Measurements from ENCODE around the gene NME3.

NME3 gene

DNA sequence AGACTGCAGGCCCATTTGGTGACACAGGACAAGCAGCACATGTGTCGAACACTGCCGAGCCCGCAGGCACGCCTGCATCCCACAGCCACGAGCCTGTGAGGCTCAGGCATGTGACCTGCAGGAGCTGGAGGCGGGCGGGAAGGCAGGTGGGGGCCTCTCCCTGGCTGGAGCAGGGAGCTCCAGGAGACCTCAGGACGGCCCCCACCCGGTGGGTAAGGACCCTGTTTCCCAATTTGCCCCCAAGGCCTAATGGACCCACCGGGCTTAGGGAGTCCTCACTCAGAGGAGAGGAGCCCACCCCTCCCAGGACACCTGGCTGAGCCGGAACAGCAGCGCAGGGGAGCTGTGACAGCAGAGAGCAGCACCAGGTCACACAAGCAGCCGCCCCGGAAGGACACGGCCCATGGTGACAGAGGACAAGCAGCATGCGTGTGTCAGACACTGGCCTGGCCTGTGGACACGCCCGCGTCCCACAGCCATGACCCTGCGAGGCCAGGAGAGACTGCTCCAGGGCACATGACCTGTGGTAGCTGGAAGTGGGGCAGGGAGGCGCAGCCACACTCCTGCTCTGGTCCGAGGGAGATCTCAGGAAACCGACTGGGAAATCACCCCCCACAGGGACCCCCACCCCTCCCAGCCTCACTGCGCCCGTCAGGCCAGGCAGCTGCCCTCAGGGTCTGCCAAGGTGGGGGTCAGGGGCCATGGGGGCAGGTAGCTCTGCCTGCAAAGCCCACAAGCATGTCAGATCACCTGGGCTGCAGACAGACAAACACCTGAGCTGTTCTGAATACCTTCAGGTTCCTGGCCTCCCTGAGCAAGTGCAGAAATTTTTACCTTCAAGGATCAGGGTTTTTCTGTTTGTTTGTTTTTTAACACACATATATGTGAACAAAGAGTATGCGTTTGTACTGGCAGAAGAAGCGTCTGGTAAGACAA, 8.7 kb upstream of the NME3 start:
- no peak for DNase-seq

DNA sequence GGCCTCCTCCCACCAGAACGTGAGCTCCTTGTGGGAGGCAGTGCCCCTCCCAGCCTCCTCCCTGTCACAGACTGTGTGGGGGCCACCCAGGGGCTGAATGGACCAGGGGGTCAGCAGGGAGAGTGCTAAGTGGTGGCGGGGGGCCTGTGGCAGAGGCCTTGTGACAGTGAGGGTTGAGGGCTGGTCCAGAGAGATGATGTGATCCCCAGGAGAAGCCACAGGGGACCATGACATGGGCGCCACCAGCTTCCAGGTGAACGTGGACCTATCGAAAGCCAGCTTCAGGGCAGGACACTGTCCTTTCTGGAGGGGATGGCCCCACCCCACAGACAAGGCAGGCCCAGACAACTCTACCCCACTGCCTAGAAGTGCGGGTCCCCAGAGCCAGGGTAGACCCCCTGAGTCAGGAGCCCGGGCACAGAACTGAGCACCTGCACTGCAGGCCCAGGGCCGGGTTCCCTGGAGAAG, 7.9 kb upstream of the NME3 start:
- DNase-seq, result no peak

DNA sequence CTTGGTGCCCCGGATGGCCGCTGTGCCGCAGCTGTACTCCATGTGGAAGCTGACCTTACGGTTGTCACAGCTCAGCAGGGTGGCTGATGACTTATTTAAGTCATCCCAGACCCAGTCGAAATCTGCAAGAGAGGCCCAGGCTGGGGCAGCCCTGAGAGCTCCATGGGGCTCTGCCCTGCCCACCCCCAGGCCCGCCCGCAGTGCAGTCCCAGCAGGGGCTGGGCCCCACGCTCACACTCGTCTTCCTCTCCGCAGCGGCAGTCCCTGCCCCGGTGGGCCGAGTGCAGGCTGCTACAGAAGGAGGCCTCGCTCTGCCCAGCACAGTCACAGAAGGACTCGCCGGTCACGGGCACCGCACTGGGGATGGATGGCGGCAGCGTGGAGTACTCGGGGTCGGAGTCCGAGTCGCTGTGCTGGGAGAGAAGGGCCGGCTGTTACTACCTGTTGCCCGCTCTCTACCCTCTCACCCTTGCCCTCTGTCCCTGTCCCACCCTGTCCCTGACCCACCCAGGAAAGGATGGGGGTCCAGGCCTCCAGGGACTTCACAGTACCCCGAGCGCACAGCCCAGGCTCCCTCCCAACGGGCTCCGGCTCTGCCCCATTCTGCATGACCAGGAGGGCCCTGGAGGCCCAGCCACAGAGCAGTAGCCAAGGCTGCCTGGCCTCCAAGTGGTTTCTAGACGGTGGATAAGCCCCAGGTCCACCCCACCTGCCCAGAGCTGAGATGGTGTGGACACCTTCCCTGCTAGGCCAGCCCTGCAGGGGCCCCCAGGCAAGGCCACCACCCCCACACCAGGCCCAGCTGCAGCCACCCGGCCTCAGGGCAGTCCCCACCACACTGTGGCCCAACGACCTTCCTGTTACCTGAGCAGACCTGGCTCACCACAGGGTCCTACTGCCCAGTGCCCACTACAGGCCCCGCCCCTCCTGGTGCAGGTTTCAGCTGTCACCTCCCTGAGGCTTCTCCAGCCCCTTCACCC, 7.1 kb upstream of the NME3 start:
- no peak for DNase-seq

DNA sequence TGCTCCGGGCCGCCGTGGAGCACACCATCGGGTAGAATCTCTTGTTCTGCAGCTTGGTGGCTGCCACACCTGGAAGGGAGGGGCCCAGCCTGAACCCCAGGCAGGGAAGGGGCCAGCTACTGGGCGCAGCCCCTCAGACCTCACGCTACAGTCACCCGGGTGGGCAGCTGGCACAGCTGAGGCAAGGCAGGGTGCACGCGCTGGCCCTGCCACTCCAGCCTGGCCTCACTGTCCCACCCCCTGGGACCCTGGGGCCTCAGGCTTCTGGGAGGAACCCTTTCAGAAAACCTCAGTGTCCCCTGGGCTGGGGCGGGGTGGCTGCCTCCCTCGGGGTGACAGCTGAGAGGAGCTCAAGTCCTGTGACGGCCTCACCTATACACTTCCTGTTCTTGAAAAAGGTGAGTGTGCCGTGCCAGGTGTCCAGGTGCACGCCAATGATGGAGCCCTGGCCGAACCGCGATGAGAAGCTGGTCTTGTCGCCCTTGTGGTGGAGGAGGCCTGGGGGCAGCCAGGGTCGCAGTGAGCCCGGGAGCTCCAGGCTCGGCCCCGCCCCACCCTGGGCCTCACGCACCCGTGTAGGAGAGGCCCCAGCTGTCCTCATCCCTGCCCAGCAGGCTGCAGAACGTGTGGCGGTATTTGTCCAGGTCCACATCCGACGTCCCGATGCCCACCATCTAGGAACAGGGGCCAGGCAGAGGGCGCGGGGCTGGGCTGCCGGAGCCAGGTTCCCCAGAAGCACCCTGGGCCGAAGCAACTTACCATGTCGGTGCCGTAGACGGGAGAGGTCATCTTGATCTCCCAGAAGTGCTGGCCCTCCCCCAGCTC, 6.2 kb upstream of the NME3 start:
- DNase-seq, result no peak

DNA sequence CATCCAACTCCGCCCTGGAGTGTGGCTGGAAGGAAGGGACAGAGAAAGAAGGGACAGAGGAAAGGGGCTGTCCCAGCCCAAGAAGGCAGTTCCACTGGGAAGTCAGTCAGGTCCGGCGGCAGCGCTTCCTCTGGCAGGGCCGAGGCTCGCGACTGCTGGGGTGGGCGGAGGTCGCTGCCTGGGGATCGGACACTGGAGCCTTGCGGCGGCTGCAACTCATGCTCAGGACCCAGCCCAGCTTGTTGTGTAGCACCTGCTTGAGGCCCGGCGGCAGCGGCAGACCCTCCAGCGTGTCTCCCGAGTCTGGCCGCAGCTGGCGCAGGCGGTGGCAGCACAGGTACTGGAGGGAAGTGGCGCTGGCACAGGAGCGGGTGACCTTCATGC, 5.6 kb upstream of the NME3 start:
- DNase-seq, result no peak

DNA sequence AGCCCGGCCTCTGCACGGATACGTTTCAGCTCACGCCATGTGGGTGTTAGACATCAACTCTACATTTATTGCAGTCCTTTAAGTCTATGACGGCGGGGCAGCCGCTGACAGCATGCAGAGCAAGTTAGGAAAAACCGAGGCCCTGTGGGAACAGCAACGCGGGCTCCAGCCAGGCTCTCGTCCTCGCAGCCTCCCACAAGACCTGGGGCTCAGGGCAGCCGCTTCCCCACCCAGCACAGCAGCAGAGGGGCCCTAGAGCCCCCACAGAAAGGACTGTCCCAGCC, 5.3 kb upstream of the NME3 start:
- DNase-seq, result no peak

DNA sequence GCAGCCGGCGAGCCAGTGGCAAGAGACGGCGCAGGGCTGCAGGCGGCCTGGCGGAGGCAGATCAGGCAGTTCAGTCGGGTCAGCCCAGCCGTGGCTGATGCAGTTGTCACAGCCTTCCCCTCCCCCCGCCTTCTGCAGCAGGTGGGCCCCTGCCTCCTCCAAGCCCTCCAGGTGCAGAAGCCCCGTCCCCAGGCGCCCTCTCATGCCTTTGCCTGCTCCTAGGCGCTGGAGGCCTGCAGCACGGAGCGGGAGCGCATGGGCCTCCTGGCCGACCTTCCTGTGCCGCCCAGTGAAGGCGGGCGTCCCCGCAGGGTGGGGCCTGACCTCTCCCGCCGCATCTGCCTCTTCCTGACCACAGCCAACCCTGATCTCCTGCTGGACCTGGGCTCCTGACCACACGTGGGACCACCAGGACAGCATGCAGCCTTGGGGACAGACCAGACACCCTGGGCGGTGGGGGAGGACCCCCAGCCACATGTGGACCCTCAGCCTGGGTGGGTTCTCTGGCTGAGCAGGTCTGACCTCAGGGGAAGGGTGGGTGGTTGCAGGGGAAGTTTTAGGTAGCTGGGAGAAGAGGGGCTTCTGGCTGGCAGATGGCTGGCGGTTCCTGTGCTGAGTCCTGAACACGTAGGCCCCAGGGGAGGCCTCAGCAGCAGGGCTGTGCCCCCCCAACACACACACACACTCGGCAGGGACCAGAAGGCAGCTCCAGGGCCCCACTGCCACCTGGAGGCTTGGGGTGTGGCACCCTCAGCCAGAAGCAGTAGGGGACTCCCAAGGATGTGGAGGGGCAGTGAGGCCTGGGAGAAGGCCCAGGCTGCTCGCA, 4.7 kb upstream of the NME3 start:
- DNase-seq, result no peak

DNA sequence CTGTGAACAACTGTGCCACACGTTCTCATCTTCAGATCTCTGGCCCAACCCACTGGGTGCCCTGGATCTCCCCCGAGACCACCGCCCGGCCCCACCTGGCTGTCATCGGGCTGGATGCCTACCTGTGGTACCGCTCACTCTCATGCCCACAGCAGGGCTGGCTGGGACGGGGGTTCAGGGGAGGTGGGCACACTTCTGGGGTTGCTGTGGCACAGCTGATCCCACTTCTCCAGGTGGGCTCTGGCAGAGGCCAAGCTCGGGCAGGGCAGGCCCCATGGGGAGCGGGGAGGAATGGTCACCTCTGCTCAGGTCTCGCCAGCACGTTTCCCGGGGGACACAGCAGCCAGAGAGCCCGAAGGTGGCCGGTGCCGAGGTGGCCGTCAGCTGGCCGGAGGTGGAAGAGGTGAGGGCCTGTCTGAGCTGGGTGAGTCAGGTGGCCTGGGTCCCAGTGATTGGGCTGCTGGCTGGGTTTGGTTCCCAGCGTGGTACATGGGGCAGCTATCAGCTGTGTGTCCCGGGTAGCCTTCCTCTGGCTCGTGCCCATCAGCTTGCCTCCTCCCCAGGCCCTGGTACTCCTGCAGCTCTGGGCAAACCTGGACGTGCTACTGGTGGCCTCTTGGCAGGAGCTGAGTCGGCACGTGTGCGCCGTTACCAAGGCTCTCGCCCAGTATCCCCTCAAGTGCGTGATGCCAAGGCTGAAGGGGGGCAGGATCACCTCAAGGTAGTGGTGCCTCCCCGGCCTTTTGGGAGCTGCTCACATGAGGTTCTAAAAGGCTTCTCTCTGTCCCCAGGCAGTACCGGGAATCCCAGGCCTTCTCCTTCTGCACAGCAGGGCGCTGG, 3.9 kb upstream of the NME3 start:
- no peak for DNase-seq

DNA sequence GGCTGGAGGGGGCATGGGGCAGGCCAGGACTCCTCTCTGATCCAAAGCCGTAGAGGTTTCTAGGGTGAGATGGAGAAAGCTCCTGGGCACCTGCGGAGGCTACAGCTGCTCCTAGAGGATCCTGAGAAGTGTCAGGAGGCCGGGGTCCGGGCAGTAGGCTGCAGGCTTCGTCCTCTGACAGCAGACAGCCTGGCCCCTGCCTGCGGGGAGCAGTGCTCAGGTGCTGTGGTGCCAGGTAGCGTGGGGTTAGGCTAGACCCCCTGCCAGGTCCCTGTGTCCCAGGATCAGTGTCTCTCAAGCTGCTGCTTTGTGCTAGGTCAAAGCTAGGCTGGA, 3.1 kb upstream of the NME3 start:
- no peak for DNase-seq

DNA sequence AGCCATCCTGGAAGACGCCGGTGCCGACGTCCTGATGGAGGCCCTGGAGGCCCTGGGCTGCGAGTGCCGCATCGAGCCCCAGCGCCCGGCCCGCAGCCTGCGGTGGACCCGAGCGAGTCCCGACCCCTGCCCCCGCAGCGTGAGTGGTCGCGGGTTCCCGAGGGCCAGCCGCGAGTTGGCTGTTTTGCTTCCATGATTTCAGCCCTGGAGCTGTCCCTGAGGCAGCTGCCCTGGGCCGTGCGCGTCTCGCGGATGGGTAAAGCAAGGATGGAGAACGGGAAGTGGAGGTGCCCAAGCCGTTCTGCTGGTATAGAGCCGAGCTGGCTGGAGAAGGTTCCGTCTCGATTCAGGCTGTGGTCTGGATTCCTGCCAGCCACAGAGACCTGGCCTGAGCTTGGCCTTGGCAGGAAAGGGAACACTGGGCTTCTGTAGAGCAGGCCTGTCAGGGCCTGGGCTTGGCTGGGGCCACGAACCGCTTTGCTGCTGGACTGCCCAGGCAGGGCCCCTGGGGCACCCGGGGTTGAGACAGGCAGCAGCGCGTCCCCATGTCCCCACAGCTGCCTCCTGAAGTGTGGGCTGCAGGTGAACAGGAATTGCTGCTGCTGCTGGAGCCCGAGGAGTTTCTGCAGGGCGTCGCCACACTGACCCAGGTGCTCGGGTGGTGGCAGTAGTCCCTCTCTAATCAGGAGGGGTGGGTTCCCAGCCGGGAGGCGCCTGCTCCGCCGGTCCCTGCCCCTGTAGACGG, 2.5 kb upstream of the NME3 start:
- DNase-seq, result no peak

DNA sequence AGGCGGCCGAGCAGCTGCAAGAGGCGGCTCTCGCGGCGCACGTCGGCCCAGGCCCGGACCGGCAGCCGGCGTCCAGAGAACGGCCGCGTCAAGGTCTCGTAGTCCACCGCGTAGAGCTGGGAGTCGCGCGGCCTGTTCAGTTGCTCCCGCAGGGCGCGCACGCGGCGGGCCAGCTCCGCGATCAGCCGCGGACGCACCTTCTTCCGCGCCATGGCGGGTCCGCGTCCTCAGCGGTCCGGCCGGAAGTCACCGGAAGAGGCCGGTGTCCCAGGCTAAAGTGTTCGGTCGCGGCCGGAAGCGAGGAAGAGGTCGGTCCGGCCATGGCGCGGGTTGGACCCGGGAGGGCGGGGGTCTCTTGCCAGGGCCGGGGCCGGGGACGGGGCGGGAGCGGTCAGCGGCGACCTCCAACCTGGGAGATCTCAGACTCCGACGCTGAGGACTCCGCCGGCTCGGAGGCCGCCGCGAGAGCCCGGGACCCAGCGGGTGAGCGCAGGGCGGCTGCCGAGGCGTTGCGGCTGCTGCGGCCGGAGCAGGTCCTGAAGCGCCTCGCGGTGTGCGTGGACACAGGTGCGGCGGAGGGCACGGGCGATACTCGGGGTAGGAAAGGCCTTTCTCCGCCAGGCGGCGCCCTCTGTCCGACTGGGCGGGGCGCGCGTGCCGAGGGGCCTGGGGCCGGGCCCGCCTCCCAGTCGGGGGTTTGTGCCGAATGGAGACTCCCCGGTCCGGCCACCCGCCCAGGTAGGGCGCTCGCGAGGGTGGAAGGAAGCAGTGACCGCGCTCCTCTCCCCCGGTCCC, 1.8 kb upstream of the NME3 start, which contains the start of gene MRPS34:
TSS of gene MRPS34 (minus strand) at position 227 of the 795 bp plus-strand sequence. CDS start at position 212, 15 bp downstream.
- peak; percentile 42 for DNase-seq

DNA sequence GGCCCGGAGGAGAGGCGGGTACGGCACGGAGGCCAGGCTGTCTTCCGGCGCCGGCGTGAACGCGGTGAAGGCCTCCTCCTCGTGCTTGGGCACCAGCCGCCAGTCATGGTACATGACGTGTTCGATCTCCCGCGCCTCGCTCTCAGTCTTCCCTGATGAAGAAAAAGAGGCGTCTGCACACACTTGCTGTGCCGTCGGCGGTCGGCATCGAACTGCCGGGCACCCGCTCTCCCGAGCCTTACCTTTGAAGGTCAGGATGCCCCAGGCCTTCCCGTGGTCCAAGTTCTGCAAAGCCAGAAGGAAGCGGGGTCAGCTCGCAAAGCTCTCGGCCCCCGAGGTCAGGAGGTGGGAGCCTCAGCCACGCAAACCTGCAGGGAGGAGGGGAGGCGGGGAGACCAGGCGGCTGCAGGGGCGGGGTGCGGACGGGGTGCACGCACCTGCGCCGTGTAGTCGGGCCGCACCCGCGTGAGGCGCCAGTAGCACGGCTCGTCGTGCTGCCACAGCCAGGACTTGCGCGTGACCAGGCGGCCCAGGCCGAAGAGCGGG, 1.1 kb upstream of the NME3 start, which contains the start of gene EME2:
TSS of gene EME2 (plus strand) at position 449 of the 546 bp plus-strand sequence. CDS start 418 bp downstream, outside the sequence.
- DNase-seq, result no peak

DNA sequence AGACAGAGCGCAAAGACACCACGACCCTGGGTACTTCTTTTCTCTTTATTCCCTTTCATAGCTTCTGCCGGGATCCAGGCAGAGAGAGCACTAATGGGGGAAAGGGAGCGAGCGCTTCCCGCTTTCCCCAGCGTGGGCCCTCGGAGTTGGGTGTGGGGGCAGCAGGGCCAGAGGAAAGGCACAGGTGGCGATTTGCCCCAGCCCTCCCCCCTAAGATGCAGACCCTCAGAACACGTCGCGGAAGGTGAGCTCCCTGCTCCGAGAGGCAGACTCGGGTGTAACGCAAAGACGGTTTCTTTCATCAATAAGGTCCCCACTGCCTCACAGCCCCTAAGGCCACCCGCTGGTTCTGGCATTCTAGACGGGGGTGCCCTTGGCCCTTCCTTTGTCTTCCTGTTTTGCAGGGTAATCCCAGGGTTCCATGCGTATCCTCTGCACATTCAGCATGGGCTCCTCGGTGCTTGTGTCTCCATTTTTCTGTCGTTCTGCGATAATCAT, 570 bp upstream of the NME3 start:
- DNase-seq, result no peak

DNA sequence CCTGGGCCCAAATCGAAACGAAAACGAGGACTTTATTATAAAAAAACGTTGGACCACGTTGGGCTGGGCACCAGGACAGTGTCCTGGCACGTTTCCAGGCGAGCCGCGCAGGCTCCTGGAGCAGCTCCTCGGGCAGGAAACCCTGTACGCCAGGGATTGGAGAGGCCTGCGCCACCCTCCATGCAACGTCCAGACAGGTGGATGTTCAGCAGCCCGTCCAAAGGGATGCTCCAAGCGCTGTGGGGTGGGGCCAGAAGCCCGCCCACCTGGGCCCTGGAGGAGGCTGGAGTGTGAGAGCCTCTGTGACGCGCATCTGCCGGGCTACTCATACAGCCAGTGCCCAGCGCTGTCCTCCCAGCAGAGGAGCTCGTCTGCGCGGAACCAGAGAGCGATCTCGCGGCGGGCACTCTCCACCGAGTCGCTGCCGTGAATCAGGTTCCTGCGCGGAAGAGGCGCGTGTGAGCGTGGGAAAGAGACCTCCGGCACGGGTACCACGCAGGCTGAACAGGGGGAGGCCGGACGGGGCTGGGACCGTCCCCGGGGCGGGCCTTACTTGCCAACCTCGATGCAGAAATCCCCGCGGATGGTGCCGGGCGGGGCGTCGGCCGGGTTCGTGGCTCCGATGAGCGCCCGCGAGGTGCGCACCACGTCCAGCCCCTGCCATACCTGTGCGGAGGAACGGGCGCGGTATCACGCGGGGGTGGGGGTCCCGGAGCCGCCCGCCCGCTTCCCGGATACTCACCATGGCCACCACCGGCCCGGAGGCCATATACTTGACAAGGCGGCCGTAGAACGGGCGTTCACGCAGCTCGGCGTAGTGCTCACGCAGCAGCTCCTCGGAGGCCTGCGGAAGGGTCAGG, 785 bp downstream of the NME3 start:
- DNase-seq, result no peak

DNA sequence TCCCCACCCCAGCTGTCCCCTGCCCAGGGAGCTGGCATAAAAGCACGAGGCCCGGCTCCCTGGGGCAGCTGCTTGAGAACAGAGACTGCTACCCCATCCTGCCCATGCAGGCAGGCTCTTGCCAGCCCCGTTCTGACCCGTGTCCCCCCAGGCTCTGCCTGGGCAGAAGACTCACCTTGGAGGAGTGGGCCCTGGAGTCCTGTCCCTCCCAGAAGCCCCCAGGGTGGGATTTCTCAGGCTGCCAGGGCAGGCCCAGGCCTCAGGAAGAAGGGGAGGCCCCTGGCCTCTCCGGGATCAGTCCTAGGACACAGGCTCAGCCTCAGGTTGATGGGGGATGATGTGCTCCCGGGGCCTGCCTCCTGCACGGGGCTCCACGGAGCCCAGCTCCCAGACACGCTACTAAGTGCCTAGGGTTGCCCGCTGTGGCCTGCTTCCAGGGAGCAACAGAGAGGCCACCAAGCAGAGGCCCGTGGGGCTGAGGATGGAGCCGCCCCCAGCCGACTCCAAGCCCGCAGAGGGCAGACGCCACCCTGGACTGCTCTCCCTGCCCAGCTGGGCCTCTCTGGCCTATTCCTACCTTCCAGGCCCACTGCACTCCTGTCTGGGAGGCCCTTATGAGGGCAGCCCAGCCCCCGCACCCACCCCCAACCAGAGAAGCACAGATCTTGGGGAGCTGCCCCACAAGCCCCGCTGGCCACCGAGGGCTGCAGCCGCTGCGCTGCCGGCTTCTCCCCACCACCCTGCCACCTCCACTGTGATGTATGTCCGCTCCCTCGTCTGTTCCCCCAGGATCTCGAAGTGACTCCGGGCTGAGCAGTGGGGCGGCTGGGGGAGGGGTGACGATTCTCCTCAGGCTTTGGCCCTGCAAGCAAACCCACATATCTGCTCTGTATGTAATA, 1.7 kb downstream of the NME3 start:
- DNase-seq, result no peak

DNA sequence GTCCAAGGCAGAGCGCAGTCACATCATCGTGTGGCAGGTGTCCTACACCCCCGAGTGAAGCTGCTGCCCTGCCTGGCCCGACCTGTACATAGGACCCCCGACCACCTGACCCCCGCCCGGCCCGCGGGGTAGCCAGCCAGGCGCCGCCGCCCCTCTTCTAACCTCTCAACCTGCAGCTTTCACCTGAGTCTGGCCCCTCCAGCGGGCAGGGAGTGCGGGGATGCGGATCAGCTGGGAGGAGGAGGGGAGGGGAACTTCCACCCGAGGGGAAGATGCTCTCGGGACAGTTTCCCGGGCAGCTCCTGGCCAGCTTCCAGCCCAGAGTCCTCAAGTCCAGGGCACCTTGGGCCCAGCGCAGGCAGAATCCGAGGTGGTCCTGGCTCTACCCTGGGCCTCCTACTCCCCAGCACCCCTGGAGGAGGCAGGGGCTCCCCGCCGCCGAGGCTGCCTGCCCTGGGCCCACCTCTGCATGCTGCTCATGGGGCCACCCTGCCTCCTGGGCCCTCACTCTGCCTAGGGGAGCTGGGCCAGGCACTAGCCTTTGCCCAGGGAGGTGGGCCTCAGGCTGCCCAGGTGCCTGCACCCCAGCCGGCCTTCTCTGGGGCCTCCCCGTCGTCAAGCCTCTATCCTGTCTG, 2.5 kb downstream of the NME3 start:
- no peak for DNase-seq

All from NCI-H1694 (cell line).